T-helper 2 cell (primary cell): ENCODE measurements around the gene CCL5.
A peak's percentile ranks its signal among the peaks of the same experiment; 100 is the strongest.
"Not testable (repeated sequence)": the region's sequence is repeated elsewhere in the genome, so short reads cannot be mapped to it uniquely, and the experiment has no call there.

Experiments used
- DNase-seq, 5 experiments: peaks; one replicate each; pipeline versions ENCODE4 v3.0.0 to v3.0.0-alpha.2; 2012 to 2022

CCL5 gene

DNA sequence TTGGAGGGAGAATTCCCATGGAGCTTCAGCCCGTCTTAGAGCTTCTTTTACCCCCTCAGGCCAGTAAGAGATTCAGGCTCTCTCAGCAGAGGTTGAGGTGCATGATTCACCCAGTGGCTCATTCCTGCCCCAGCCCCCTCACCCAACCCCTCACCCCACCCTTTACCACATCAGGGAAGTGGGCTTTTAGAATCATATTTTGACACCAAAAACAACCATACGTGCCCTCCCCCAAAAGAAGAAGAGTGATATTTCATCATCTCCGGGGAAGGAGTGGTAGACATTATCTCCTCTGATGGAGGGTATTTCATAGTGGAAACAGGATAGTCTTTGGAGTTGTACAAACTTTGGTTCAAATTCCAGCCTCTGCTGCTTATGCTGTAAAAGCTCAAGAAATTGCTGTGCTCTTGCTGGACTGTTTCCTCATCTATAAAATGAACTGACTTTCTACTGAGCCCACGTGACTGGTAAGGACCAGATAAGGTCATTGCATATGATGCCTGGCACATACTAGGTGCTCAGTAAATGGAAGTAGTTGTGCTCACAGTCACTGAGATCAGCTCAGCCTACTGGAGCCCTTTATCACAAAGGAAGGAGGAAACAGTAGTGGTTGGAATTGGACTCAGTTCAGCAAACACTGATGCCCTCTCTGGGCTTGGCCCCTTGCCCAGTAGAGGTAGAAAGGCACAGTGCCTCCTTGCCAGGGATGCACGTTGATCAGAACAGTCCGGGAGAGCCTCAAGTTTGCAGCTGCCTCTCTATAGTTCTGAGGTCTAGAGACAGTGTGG, 18.3 kb upstream of the CCL5 start:
- DNase-seq, result peak in 2 of 5 experiments; percentile 25 to 58

GRCh38 chr17:35897772-35898171, 17.6 kb upstream of the CCL5 start:
- DNase-seq, result not testable (repeated sequence)

GRCh38 chr17:35895636-35896587, 15.8 kb upstream of the CCL5 start:
- DNase-seq, result peak in 2 of 5 experiments; percentile 17 to 75

DNA sequence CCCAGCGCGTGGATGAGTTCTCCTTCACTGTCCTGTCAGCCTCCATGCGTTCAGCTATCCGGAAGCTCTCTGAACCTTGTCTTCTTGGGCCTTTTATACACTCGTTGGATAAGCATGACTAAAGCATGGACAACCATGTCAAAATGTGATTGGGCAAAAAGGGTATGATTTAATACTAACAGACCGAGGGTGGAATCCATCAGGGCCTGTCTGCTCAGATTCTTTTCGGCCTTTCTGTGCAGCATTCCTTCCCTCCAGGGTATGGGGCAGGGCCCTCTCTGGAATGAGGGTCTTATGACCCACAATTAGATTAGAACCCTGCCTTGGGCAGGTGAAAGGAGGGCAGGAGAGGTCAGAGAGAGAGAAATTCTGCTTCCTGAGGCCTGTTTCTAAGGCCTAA, 14.0 kb upstream of the CCL5 start:
- no peak for DNase-seq

- no peak for DNase-seq
Measured at GRCh38 chr17:35893751-35894150, 13.6 kb upstream of the CCL5 start.

- peak in 1 of 5 experiments; percentile 43 for DNase-seq
Measured at GRCh38 chr17:35892091-35893035, 12.2 kb upstream of the CCL5 start.

DNA sequence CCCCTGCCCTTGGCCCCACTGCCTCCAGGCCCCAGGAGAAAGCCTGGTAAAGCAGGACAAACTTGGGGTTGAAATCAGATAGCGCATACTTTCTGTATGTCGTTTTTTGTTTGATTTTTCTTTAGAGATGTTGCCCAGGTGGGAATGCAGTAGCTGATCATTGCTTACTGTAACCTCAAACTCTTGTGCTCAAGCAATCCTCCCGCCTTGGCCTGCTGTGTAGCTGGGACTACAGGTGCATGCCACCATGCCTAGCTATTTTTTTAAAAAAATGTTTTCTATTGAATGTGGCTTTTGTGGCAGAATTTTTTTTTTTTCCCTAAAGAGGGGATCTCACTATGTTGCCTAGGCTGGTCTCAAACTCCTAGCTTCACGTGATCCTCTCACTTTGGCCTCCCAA, 11.1 kb upstream of the CCL5 start:
- DNase-seq, result no peak

- peak in 2 of 5 experiments; percentile 84 to 89 for DNase-seq
Measured at GRCh38 chr17:35890774-35891155, 10.6 kb upstream of the CCL5 start.

GRCh38 chr17:35889818-35890773, 9.9 kb upstream of the CCL5 start:
- no peak for DNase-seq

- DNase-seq, result peak in 2 of 5 experiments; percentile 56 to 65
Measured at GRCh38 chr17:35889241-35889640, 9.1 kb upstream of the CCL5 start.

DNA sequence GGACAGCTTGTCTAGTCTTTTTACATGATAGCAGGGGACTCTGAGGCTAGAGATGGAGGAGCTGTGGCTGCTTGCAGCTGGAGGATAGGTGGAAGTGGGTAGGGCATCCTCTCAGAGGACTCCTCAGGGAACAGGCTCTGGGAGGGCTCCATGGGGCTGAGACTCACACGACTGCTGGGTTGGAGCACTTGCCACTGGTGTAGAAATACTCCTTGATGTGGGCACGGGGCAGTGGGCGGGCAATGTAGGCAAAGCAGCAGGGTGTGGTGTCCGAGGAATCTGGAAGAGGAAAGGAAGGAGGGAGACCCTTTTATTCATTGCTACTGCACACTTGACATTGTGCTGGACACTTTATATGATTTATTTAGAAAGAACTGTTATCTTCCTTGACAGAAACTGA, 1.8 kb downstream of the CCL5 start:
- no peak for DNase-seq

DNA sequence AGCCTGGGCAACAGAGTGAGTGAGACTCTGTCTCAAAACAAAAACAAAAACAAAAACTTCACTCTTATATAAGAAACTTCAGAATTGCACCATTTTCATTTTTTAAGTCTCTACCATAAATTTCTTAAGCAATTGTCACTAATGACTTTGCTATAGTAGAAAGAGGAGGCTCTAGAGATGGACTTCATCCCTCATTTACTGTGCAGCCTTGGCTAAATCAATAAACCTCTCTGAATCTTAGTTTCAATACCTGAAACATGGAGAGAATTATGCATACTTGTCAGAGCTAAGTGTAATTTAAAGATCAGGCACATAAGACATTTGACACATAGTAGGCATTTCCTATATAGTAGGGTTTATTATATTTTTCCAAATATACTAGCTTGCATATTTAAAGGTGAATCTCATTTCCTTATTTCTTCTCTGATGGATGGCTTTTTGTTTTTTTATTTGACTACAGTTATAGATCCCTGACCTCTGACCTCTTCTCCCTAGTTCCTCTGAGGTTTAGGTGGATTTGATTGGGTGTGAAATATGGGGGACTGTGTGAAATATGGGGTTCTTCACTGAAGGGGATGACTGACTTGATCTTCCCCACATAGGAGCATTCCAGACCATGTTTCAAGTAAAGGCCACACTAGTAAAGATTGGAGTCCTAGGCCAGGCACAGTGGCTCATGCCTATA, 2.7 kb downstream of the CCL5 start:
- DNase-seq, result no peak

- no peak for DNase-seq
Measured at GRCh38 chr17:35876534-35876933, 3.6 kb downstream of the CCL5 start.

DNA sequence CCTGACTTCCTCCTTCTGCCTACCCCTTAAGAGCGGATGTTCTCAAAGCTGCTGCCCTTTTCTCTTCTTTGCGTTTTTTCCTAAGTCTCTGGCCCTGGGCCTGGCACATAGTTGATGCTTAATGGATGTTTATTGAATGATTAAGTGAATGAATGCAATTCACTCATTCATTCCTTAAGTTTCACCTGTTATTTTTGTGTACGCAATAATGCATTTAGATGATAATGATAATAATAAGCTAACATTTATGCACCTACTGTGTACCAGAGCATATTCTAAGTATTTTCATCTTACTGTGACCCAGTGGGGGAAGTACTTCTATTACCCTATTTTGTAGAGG, 4.4 kb downstream of the CCL5 start:
- DNase-seq, result no peak

DNA sequence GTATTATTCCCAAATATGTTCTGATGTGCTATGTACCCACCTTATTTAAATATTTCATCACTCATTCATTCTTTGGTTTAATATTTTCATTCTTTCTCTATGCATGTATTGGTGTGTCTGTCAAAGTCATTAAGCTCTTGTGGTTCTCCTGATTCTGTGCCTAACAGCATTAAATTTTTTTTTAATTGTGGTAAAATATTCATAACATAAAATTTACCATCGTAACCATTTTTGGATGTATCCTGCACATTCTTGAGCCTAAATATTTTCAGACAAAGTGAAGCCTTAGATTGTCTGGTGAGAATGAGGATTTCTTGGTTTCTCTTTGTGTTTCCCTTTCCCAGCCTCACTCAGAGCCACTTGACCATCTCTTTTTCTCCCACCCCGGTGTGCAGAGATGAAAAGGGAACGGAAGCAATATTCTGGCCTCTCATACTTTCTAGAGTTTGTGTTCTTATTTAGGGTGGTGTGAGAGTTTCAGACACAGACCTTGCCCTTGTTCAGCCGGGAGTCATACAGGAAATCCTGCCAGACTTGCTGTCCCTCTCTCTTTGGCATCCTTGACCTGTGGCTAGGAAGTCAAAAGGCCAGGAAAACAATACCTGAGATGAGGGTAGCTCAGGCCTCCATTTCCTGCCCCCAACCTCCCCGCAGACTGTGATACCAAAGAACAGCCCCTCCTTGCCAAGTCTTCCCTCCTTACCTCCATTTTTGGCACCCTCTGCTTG, 4.9 kb downstream of the CCL5 start:
- DNase-seq, result peak in 1 of 5 experiments; percentile 60

GRCh38 chr17:35872196-35872980, 7.8 kb downstream of the CCL5 start:
- DNase-seq, result no peak

DNA sequence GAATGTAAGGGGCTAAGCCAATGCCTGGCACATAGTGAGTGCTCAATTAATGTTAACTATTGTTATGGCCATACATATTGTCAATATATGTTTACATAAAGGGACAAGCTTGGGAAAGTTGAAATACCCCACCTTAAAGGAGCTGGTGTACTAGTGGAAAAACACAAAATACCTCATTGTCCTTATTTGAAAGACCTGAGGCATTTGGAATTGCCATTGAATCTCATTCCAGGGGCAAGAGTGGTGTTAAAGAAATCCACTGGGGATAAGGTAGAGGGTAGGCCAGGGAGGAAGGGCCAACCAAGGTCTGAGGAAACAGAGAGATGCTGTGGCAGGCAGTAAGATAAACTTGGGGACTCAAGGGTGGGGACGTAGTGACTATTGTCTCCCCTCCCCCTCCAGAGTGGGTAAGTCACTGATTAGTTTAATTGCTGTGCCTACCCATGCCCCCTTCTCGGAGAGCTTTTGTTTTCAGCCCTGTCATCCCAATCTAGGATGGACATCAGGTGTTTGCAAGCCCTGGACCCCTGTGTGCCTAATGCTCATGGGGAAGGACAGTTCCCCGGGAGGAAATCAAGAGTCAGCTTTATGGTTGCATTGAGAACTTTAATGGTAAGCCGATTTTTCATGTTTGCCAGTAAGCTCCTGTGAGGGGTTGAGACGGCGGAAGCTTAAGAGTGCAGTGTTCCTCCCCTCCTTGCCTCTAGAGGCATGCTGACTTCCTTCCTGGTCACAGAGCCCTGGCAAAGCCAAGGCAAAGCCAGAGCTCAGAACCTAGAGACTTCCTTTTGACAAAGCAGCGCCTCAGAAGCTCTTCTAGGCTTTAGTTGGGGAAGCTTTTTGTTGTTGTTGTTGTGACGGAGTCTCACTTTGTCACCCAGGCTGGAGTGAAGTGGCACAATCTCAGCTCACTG, 9.0 kb downstream of the CCL5 start:
- peak in 1 of 5 experiments; percentile 39 for DNase-seq

DNA sequence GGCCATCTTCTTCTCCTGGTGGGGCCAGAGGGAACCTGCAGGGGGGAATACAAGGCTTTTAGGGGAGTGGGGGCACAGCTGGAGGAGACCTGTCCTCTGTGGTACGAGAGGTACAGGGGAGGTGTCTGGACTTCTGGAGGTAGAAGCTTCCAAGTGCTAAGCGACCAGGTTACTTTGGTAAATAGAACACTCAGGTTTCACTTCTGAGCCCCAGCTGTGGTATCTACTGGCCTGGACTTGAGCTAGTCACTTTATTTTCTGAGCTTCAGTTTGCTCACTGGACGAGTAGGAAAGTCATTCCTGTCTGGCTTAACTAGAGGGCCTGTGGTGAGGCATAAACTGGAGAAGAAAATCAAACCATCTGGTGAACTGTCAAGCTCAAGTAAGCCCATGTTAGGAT, 11.4 kb downstream of the CCL5 start, which contains the start of gene HEATR9:
HEATR9 (minus strand) TSS at position 155 of the 400 bp plus-strand sequence; CDS start at position 6, 149 bp downstream.
- no peak for DNase-seq
